GM12875 (cell line): ENCODE data around the gene TMEM63C.

Source experiments
- H3K4me3 ChIP-seq: one replicate; pipeline ENCODE4 v1.5.1; 2011; ENCODE audit warnings: low read depth, low read length, control low read depth
- CTCF ChIP-seq: IDR thresholded peaks from 2 replicates; pipeline ENCODE4 v1.5.1; 2011; ENCODE audit warnings: low read depth, mild to moderate bottlenecking, control low read depth, inconsistent platforms, low read length, moderate library complexity, borderline replicate concordance; ENCODE audit not compliant: insufficient read depth

TMEM63C gene

DNA sequence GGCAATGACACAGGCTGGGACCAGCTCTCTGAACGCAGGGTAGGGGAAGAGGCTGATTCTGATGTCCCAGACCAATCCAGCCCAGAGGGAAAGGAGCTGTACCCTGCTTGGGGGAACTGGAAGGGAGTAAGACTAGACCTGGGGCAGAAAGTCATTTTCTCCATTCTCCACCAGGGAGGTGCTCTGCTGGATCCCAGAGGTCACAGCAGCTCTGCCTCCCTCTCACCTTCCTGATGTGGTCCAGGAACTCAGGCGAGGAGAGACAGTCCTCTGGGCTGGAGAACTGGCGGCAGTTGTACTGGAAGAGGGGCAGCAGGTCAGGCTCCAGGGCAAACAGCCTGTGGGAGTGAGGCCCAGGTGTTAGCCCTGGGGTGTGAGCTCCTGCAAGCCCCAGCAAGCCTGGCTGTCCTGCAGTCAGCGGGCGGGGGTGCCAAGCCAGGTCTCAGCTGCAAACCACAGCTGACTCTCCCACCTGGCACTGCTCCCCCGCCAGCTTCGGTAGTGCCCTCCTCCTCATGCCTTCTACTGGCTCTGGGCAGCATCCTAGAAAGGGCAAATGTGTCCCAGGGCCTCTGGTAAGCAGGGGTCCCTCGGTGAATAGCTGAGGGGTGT lies 87.5 kb downstream of the TMEM63C start:
- TF ChIP-seq CTCF = no peak
- H3K4me3 ChIP-seq = no peak overlapping the region

DNA sequence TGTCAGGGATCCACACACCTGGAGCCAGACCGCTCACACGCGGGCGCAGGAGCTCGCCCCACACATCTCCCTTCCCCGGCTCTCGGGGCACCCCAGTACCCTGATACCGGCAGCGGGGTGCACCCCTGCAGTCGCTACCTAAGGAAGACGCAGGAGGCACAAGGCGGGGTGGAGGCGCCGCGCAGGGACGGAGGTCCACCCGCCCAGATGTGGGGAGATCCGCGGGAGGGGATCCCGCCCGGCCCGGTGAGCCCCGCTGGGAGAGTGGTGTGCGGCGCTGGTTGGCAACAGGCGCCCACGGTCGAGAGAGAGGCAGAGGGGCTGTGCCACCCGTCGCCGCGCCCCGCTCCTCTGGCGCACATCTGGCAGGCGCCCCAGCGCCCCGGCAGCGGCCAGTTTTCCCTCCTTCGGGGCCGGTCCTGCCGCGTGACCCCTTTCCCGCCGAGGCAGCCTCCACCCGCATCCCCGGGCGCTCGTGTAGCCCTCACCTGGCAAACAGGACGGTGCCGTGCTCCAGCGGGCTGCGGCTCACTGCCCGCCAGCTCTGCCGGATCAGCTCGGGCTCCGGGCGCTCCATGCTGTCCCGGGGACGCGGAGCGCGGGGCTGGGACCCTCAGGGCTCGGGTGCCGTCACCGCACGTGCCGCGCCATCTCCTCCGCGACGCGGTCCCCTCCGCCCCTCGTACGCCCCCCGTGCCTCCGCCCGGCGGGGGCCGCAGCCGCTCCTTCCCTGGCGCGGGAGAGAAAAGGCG lies 88.9 kb downstream of the TMEM63C start:
- TF ChIP-seq CTCF = no peak
- H3K4me3 ChIP-seq = no peak overlapping the region

DNA sequence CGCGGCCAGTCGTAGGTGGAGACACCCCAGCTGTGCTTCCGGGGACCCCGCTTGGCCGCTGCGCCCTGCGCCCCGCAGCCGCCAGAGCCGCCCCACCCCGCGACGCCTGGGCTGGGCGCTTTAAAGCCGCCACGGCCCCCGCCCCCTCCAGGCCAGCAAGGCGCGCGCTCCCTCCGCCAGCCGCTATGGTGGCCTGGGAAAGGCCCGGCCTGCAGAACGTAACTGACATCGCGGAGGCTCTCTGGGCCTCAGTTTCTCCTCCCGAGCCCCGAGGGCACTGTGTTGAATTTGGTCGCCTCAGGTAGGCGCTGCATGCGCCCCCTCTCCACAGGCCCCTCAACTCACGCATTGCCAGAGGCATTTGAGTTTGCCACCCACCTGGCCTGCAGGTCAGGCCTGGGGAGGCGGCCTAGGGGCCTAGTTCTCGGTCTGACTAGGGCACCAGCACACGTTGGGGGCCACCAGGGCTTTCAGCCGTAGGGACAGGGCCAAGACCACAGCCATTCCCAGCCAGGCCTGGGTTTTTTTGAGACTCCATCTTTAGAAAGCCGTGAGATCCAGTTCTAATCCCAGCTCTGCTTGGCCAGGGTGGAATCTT lies 89.6 kb downstream of the TMEM63C start, which contains the start of gene NGB:
NGB (minus strand) TSS at position 94 of the 598 bp plus-strand sequence. CDS start 269 bp downstream, outside the sequence.
- H3K4me3 ChIP-seq = no peak within 1 kb of the TSS
- TF ChIP-seq CTCF = no peak

DNA sequence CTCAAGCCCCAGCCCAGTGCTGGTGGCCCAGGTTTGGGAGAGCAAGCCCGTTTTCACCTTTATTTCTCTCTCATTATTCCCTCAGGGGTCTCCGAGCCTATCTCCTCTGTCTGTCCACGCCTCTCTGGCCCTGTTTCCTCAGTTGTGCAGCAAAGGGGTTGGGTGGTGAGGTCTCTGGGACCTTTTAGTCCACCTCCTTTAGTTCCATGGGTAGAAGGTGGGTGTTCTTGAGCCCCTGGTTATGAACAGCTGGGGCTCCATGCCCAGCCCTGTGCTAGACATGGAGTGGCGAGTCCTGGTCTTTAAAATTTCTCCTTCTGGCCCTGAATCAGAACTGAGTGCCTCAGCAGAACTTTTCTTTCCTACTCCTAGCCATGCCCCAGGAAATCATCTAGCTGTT lies 90.7 kb downstream of the TMEM63C start:
- no peak overlapping the region for H3K4me3 ChIP-seq
- no peak for TF ChIP-seq CTCF

GRCh38 chr14:77273796-77274195 lies 92.2 kb downstream of the TMEM63C start:
- H3K4me3 ChIP-seq = no peak overlapping the region
- TF ChIP-seq CTCF = no peak

DNA sequence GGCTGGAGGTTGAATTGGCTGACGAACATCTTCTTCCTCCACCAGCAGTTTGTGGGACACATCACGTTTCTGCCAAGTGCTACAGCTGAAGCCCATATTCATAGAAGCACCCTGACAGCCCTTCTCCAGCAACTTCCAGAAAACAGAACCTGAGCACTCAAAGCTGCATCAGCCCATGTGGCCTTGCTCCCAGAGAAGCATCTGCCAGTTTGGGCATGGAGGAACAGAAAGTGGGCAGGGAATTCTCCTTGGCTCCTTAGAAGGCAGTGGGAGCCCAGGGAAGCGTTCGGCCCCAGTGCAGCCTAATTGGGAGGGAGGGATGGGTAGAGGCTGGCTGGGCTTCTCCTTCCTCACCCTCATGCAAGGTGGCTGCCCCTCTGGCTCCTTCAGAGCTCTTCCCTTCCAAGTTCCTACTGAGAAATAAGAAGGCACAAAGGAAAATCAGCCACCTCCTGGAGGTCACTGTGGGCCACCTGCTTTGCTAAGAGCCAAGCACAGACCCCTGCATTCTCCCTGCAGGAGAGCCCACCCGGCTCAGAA lies 93.5 kb downstream of the TMEM63C start:
- no peak for TF ChIP-seq CTCF
- no peak overlapping the region for H3K4me3 ChIP-seq
